Ishikawa (cell line): Measurements from ENCODE around the gene MSANTD1.

Source experiments
- CEBPB ChIP-seq: IDR thresholded peaks from 2 replicates; pipeline ENCODE4 v1.6.1; 2012
- CREB1 ChIP-seq: IDR thresholded peaks from 2 replicates; pipeline ENCODE4 v1.6.1; 2012; ENCODE audit warnings: low read depth
- EGR1 ChIP-seq: IDR thresholded peaks from 2 replicates; pipeline ENCODE4 v1.6.1; 2012
- EP300 ChIP-seq: IDR thresholded peaks from 2 replicates; pipeline ENCODE4 v1.6.1; 2012; ENCODE audit warnings: borderline replicate concordance
- FOXM1 ChIP-seq: IDR thresholded peaks from 2 replicates; pipeline ENCODE4 v1.6.1; 2012; ENCODE audit warnings: low read depth, borderline replicate concordance
- MAX ChIP-seq: IDR thresholded peaks from 2 replicates; pipeline ENCODE4 v1.6.1; 2012
- NFIC ChIP-seq: IDR thresholded peaks from 2 replicates; pipeline ENCODE4 v1.6.1; 2012
- RAD21 ChIP-seq: IDR thresholded peaks from 2 replicates; pipeline ENCODE4 v1.6.1; 2012; ENCODE audit warnings: low read depth
- REST ChIP-seq: IDR thresholded peaks from 2 replicates; pipeline ENCODE4 v1.6.1; 2012; ENCODE audit warnings: low read depth, mild to moderate bottlenecking
- TAF1 ChIP-seq: IDR thresholded peaks from 2 replicates; pipeline ENCODE4 v1.6.1; 2012; ENCODE audit warnings: low read depth, mild to moderate bottlenecking
- TCF12 ChIP-seq: IDR thresholded peaks from 2 replicates; pipeline ENCODE4 v1.6.1; 2012; ENCODE audit warnings: low read depth
- TEAD4 ChIP-seq: IDR thresholded peaks from 2 replicates; pipeline ENCODE4 v1.6.1; 2012
- USF1 ChIP-seq: IDR thresholded peaks from 2 replicates; pipeline ENCODE4 v1.6.1; 2012
- YY1 ChIP-seq: IDR thresholded peaks from 2 replicates; pipeline ENCODE4 v1.6.1; 2012; ENCODE audit warnings: low read depth
- ZBTB7A ChIP-seq: IDR thresholded peaks from 2 replicates; pipeline ENCODE4 v1.6.1; 2012; ENCODE audit warnings: low read depth

The MSANTD1 gene

DNA sequence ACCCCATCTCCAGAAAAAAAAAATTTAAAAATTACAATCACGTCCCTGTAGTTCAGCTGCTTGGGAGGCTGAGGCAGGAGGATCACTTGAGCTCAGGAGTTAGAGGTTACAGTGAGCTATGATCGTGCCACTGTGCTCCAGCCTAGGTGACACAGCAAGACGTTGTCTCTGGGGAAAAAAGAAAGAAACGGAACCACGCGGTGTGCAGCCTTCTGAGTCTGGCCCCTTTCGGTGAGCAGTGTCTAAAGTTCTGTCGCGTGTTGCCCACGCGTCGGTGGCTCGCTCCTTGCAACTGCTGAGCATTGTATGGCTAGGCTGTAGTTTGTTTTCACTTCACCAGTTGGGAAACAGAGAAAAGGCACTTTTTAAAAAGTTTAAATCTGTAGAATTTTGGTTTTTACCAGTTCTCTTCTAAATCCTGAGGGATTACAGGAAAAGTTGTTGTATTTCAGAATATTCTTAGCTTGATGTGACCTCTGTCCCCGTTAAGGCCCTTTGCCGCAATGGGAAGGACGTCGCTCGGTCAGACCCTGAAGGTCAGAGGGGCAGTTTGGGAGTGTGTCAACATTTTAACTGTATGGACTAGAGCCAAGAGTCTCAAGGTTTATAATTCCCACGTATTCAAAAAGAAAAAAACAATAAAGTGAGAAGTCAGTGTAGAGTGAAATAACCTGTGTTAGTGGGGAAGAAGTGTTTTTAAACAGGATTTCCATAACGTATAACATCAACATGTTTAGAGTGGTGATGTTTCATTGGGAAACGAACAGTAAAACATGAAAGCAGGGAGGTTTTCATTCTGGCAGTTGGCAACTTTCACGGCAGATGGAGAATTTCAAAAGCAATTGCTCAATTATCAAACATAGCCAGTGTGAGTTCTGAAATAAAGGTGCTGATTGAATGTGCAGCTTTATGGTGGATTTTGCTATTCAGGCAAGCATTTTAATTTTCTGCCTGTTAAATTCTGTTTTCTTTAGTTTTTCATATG, 45.8 kb upstream of the MSANTD1 start:
- TF ChIP-seq MAX = no peak
- no peak for TF ChIP-seq FOXM1
- no peak for TF ChIP-seq ZBTB7A
- no peak for TF ChIP-seq REST
- no peak for TF ChIP-seq TAF1
- no peak for TF ChIP-seq TCF12
- TF ChIP-seq TEAD4 = no peak
- TF ChIP-seq YY1 = no peak
- TF ChIP-seq NFIC = no peak
- TF ChIP-seq CREB1 = no peak
- TF ChIP-seq RAD21 = no peak

GRCh38 chr4:3203971-3204431, 45.0 kb upstream of the MSANTD1 start:
- TF ChIP-seq FOXM1 (no peak), EP300 (no peak), YY1 (no peak), MAX (no peak), EGR1 (no peak), RAD21 (no peak), ZBTB7A (no peak), CREB1 (no peak), TAF1 (no peak), CEBPB (no peak), REST (no peak), TEAD4 (no peak), NFIC (no peak), TCF12 (no peak), USF1 (no peak)

- no peak for TF ChIP-seq CREB1
- no peak for TF ChIP-seq EP300
- TF ChIP-seq REST = no peak
- TF ChIP-seq USF1 = no peak
- no peak for TF ChIP-seq EGR1
- TF ChIP-seq NFIC = no peak
- no peak for TF ChIP-seq TAF1
- TF ChIP-seq MAX = no peak
- no peak for TF ChIP-seq TEAD4
- TF ChIP-seq YY1 = no peak
- no peak for TF ChIP-seq RAD21
- no peak for TF ChIP-seq FOXM1
- no peak for TF ChIP-seq ZBTB7A
- TF ChIP-seq CEBPB = no peak
- no peak for TF ChIP-seq TCF12
Observed at GRCh38 chr4:3205995-3206394, 43.0 kb upstream of the MSANTD1 start.
